HFFc6 (cell line): ENCODE results near the gene UBE2D2. TPM values are rescaled to one million over a fixed set of nuclear protein-coding genes. Genes with fewer than 3 reads are reported as not detected.
"Not testable (repeated sequence)": the region's sequence is repeated elsewhere in the genome, so short reads cannot be mapped to it uniquely, and the experiment has no call there.

Source experiments
- DNase-seq: peaks from one replicate; pipeline ENCODE4 v3.0.0-alpha.2; 2018
- H3K27ac Mint-ChIP-seq: 2 replicates; pipeline ENCODE4 v1.8.0; 2020; ENCODE audit warnings: mild to moderate bottlenecking, mixed read lengths
- H3K27me3 Mint-ChIP-seq: 2 replicates; pipeline ENCODE4 v1.8.0; 2021; ENCODE audit warnings: mild to moderate bottlenecking, moderate library complexity, mixed read lengths; ENCODE audit not compliant: insufficient read depth
- H3K36me3 Mint-ChIP-seq: 2 replicates; pipeline ENCODE4 v1.8.0; 2021; ENCODE audit warnings: low read depth, mixed read lengths
- H3K4me1 Mint-ChIP-seq: 2 replicates; pipeline ENCODE4 v1.8.0; 2020; ENCODE audit warnings: low read depth, mixed read lengths
- H3K4me3 Mint-ChIP-seq: 2 replicates; pipeline ENCODE4 v1.8.0; 2020; ENCODE audit warnings: mild to moderate bottlenecking, moderate library complexity, mixed read lengths
- H3K9me3 Mint-ChIP-seq: 2 replicates; pipeline ENCODE4 v1.8.0; 2020; ENCODE audit warnings: mild to moderate bottlenecking, mixed read lengths
- CTCF ChIP-seq: fragments of 200-600 bp; sonication (generic); IDR thresholded peaks from 2 replicates; pipeline ENCODE4 v1.5.0; 2021; ENCODE audit warnings: antibody characterized with exemption, mild to moderate bottlenecking
- total RNA-seq, 6 experiments: library from RNA; stranded (reverse); fragmentation: NEBNext Ultra II Directional; extraction: Animal tissue kit (Norgen Biotek cat#: 25700); gene quantifications; 2 replicates in 1 of 6; 3 replicates in 5 of 6; pipeline ENCODE4 v1.2.3, GENCODE V29; 2021

The UBE2D2 gene
- total RNA-seq, 6 experiments from 2014 or later: 113 to 144 (median 123) TPM

DNA sequence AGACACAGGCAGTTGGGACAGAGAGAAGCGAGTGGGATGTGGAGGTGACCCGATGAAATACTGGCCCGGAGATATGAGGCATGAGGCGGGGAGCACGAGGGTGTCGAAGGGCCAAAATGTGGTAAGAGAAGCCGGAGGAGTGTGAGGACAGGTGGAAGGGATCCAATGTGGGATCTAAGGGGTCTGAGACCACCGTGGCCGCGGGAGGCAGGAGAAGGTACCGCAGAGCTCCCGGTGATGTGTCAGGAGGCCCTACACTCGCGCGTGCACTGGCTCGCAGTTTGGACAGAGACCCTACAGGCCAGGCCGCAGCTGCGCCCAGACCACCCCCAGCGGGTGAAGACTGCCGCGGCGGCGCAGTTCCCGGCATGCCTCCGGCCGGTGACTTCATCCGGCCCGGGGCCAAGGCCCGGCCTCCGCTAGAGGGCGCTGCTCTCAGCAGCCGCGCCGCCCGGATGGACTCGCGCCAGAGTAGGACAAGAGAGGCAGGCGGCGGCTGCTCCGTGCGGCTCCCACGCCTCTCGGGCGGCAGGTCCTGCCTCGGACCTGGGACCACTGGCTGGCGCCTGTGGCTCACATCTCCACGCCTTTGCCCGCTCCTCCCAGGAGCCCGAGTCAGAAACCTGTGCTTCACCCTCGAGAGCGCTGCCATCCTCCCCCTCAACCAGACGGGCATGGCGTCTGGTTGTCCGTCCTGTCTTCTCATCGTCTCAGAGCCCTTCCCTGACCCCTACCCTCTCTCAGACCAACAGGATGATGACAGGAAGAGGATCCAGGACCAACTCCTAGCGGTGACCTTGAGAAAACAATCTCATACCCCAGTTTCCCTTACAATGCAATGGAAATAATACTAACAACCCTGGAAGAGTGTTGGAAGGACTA lies 43.2 kb upstream of the UBE2D2 start:
- Mint-ChIP-seq H3K4me1 (peaks cover 34% of the 10 kb centered on the region), H3K27me3 (0 out of 2 replicates have a peak, but pooled peaks cover 2% of the 10 kb centered on the region), H3K4me3 (peak overlapping the region; percentile 90), H3K36me3 (no peaks in the 10 kb centered on the region), H3K9me3 (no peaks in the 10 kb centered on the region), H3K27ac (peak overlapping the region; percentile 87)
- TF ChIP-seq CTCF: peak; percentile 100
- DNase-seq: peak; percentile 78

GRCh38 chr5:139523635-139524445 lies 37.3 kb upstream of the UBE2D2 start:
- no peaks in the 10 kb centered on the region for H3K9me3 Mint-ChIP-seq
- H3K36me3 Mint-ChIP-seq: no peaks in the 10 kb centered on the region
- TF ChIP-seq CTCF: no peak
- peaks cover 4% of the 10 kb centered on the region for H3K4me1 Mint-ChIP-seq
- no peaks in the 10 kb centered on the region; the same call in 1 of the 2 replicates for H3K27me3 Mint-ChIP-seq
- no peak for DNase-seq
- H3K4me3 Mint-ChIP-seq: no peak overlapping the region
- H3K27ac Mint-ChIP-seq: no peak overlapping the region

DNA sequence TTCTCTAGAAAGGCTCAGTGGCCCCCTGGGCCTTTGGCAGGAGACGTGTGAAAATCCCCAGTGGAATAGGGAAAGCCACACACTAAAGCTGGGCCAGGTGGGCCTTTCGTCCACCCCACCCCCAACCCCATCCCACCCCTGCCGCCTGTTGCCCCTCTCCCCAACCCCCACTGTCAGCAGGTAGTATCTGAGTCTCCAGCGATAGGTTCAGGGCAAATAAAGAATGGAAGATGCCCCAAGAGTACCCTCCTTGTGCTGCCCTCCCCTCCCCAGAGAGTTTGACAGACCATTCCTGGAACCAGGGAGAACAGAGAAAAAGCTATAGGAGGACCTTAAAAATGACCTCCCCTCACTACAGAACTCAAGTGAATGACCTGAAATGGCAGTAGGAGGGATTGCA lies 36.7 kb upstream of the UBE2D2 start:
- Mint-ChIP-seq H3K36me3 (no peaks in the 10 kb centered on the region), H3K4me3 (no peak overlapping the region), H3K27ac (no peak overlapping the region), H3K4me1 (no peaks in the 10 kb centered on the region), H3K27me3 (no peaks in the 10 kb centered on the region; the same call in 1 of the 2 replicates), H3K9me3 (no peaks in the 10 kb centered on the region)
- TF ChIP-seq CTCF: no peak
- DNase-seq: no peak

DNA sequence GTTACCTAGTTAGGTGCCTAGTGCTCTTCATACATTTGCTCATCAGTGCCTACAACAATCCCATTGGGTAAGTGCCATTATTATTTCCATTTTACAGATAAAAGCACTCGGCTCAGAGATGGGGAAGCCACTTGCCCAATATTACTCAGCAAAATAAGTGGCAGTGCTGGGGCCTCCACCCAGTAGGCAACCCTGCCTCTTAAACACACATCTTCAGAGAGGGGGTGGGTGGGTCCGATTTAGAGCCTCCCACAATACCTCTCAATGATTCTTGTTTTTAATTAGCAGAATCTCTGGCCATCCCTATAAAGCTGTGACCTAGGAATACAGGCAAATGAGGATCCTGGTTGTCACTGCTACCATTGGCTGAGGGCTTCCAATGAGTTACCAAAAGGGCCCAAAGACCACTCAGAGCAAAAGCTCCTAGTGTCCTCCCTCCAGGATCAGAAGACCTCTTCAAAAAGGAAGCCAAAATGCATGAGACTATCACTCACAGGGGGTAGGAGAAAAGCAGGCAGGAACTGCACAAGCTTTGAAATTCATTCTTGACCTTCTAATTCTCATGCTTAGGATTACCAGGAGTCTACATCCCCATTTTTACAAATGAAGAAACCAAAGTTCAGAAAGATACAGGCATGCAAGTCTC lies 36.1 kb upstream of the UBE2D2 start:
- no peak for TF ChIP-seq CTCF
- Mint-ChIP-seq H3K4me3 (no peak overlapping the region), H3K27ac (no peak overlapping the region), H3K9me3 (no peaks in the 10 kb centered on the region), H3K36me3 (no peaks in the 10 kb centered on the region), H3K4me1 (no peaks in the 10 kb centered on the region), H3K27me3 (no peaks in the 10 kb centered on the region; the same call in 1 of the 2 replicates)
- DNase-seq: no peak

DNA sequence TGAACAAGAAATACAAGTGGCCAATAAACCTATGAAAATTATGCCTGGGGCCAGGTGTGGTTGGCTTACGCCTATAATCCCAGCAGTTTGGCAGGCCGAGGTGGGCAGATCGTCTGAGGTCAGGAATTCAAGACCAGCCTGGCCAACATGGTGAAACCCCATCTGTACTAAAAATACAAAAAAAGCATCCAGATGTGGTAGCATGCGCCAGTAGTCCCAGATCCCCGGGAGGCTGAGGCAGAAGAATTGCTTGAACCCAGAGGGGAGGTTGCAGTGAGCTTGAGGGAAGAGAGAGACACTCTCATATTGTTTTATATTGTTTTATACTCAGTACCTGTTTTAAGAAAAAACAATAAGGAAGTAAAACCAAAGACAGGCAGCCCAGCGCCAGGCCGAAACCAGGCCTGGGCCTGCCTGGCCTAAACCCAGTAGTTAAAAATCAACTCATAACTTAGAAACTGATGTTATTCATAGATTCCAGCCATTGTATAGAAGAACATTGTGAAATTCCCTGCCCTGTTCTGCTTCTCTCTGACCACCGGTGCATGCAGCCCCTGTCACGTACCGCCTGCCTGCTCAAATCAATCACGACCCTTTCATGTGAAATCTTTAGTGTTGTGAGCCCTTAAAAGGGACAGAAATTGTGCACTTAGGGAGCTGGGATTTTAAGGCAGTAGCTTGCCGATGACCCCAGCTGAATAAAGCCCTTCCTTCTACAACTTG lies 35.4 kb upstream of the UBE2D2 start:
- not testable (repeated sequence) for H3K9me3 Mint-ChIP-seq, H3K27ac Mint-ChIP-seq, H3K36me3 Mint-ChIP-seq, H3K4me1 Mint-ChIP-seq, DNase-seq, H3K27me3 Mint-ChIP-seq, H3K4me3 Mint-ChIP-seq

DNA sequence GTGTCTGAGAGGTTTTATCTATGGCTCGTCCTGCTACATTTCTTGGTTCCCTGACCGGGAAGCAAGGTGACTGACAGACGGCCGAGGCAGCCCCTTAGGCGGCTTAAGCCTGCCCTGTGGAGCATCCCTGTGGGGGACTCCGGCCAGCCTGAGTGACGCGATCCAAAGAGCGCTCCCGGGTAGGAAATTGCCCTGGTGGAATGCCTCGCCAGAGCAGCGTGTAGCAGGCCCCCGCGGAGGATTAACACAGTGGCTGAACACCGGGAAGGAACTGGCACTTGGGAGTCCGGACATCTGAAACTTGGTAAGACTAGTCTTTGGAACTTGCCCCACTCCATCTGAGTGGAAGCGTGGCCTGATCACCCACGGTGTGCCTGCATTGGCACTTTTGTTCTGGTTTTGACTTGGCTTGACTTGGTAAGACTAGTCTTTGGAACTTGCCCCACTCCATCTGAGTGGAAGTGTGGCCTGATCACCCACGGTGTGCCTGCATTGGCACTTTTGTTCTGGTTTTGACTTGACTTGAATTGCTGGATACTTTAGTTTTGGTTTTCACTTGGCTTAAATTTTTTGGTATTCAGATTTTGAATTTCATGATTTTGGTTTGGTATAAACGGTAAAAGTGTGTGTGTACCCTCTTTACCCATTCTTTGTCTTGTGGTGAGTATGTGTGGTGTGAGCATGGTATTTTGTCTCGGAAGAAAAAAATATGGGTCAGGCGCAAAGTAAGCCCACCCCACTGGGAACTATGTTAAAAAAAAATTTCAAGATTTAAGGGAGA lies 34.6 kb upstream of the UBE2D2 start:
- H3K36me3 Mint-ChIP-seq, H3K27me3 Mint-ChIP-seq, H3K4me3 Mint-ChIP-seq, DNase-seq, H3K27ac Mint-ChIP-seq, H3K9me3 Mint-ChIP-seq, H3K4me1 Mint-ChIP-seq: not testable (repeated sequence)

- H3K9me3 Mint-ChIP-seq, H3K4me1 Mint-ChIP-seq, H3K27me3 Mint-ChIP-seq, H3K4me3 Mint-ChIP-seq, DNase-seq, H3K36me3 Mint-ChIP-seq, H3K27ac Mint-ChIP-seq: not testable (repeated sequence)
Measured at GRCh38 chr5:139527090-139527470, 34.1 kb upstream of the UBE2D2 start.

DNA sequence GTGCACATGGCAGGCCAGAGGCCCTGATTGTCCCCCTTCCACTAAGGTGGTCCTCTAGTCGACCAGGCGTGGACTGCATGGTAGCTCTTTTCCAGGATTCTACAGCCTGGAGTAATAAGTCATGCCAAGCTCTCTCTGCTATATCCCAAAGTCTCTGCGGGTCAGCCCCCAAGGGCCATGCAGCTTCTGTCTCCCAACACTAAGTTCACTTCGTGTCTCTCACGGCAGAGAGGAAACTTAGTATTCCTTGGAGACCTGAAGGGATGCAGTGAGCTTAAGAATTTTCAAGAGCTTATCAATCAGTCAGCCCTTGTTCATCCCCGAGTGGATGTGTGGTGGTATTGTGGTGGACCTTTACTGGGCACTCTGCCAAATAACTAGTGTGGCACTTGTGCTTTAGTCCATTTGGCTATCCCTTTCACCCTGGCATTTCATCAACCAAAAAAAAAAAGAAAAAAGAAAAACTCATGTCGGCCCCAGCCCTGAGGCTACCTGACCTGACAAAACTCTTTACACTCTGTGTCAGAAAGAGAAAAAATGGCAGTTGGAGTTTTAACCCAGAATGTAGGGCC lies 33.2 kb upstream of the UBE2D2 start:
- H3K4me1 Mint-ChIP-seq, H3K27me3 Mint-ChIP-seq, H3K27ac Mint-ChIP-seq, DNase-seq, H3K36me3 Mint-ChIP-seq, H3K4me3 Mint-ChIP-seq, H3K9me3 Mint-ChIP-seq: not testable (repeated sequence)
